Activated naive CD8-positive, alpha-beta T cell treated with anti-CD3 and anti-CD28 coated beads, Interleukin-2, amount 10 ng/mL, durations not matched to agents 7 days and 5 days (primary cell): ENCODE results near the gene MARCHF2. TPM values are rescaled to one million over a fixed set of nuclear protein-coding genes. Genes with fewer than 3 reads are reported as not detected.

ENCODE experiments used
- ATAC-seq: fragments of 150-1000 bp; cut with Tn5 transposase; one replicate; pipeline ENCODE4 v1.10.0; 2021; ENCODE audit warnings: low read depth, moderate library complexity
- POLR2A ChIA-PET: fragments of 350-600 bp; sonication (Branson Sonifier 250); formaldehyde crosslinking; loops from one replicate; lab custom pipeline; 2021; ENCODE audit warnings: antibody characterized with exemption; lab: Charles Lee
- DNase-seq: peaks from one replicate; pipeline ENCODE4 v3.0.0; 2021
- H3K27ac Mint-ChIP-seq: one replicate; pipeline ENCODE4 v1.8.0; 2022; ENCODE audit warnings: mild to moderate bottlenecking, mixed read lengths
- H3K27me3 Mint-ChIP-seq: one replicate; pipeline ENCODE4 v1.8.0; 2022; ENCODE audit warnings: mild to moderate bottlenecking, moderate library complexity, mixed read lengths
- H3K36me3 Mint-ChIP-seq: one replicate; pipeline ENCODE4 v1.8.0; 2021; ENCODE audit warnings: mild to moderate bottlenecking, mixed read lengths
- H3K4me1 Mint-ChIP-seq: one replicate; pipeline ENCODE4 v1.8.0; 2021; ENCODE audit warnings: mixed read lengths
- H3K4me3 Mint-ChIP-seq: one replicate; pipeline ENCODE4 v1.8.0; 2022; ENCODE audit warnings: mild to moderate bottlenecking, moderate library complexity, mixed read lengths
- H3K9me3 Mint-ChIP-seq: one replicate; pipeline ENCODE4 v1.8.0; 2021; ENCODE audit warnings: mixed read lengths
- total RNA-seq, 2 experiments: library from RNA; stranded (reverse); gene quantifications; one replicate each; pipeline ENCODE4 v1.2.3, GENCODE V29; 2021

Gene MARCHF2
- total RNA-seq, 2 experiments from 2014 or later = 23.9 to 25.0 TPM

- Mint-ChIP-seq H3K4me3 (no peak overlapping the region), H3K27me3 (no peaks in the 10 kb centered on the region), H3K9me3 (no peaks in the 10 kb centered on the region), H3K4me1 (peaks cover 41% of the 10 kb centered on the region), H3K27ac (no peak overlapping the region), H3K36me3 (peaks cover 19% of the 10 kb centered on the region)
- ATAC-seq (no peak), DNase-seq (no peak)
- POLR2A ChIA-PET = interaction anchor here (0.6 kb wide), 1 partner anchor 14 kb away, joined by 4 read pairs; no protein-coding TSS in a partner anchor
These were observed 41.9 kb downstream of the MARCHF2 start for GRCh38 chr19:8455018-8455417.

- Mint-ChIP-seq H3K4me1 (peaks cover 40% of the 10 kb centered on the region), H3K9me3 (no peaks in the 10 kb centered on the region), H3K36me3 (peaks cover 19% of the 10 kb centered on the region), H3K4me3 (no peak overlapping the region), H3K27ac (no peak overlapping the region), H3K27me3 (no peaks in the 10 kb centered on the region)
- no peak for DNase-seq
- POLR2A ChIA-PET = interaction anchor here (0.6 to 1.6 kb wide), 2 partner anchors 12 to 111 kb away, joined by 5 to 8 read pairs; partner anchors contain the start of gene HNRNPM
- ATAC-seq = no peak
These were observed 43.0 kb downstream of the MARCHF2 start for GRCh38 chr19:8456064-8456463.

GRCh38 chr19:8457209-8457608 lies 44.1 kb downstream of the MARCHF2 start:
- POLR2A ChIA-PET = no interaction called here
- ATAC-seq (no peak), DNase-seq (no peak)
- peaks cover 29% of the 10 kb centered on the region for H3K4me1 Mint-ChIP-seq
- no peaks in the 10 kb centered on the region for H3K27me3 Mint-ChIP-seq
- H3K4me3 Mint-ChIP-seq = no peak overlapping the region
- H3K27ac Mint-ChIP-seq = no peak overlapping the region
- peaks cover 14% of the 10 kb centered on the region for H3K36me3 Mint-ChIP-seq
- no peaks in the 10 kb centered on the region for H3K9me3 Mint-ChIP-seq

- Mint-ChIP-seq H3K4me3 (no peak overlapping the region), H3K9me3 (no peaks in the 10 kb centered on the region), H3K4me1 (peaks cover 28% of the 10 kb centered on the region), H3K27ac (no peak overlapping the region), H3K27me3 (no peaks in the 10 kb centered on the region), H3K36me3 (peaks cover 16% of the 10 kb centered on the region)
- POLR2A ChIA-PET = no interaction called here
- DNase-seq (no peak), ATAC-seq (no peak)
These were observed 44.7 kb downstream of the MARCHF2 start for GRCh38 chr19:8457827-8458226.

GRCh38 chr19:8458380-8458779 lies 45.3 kb downstream of the MARCHF2 start:
- H3K4me3 Mint-ChIP-seq = no peak overlapping the region
- H3K36me3 Mint-ChIP-seq = peaks cover 17% of the 10 kb centered on the region
- DNase-seq (no peak), ATAC-seq (no peak)
- H3K27ac Mint-ChIP-seq = no peak overlapping the region
- H3K9me3 Mint-ChIP-seq = no peaks in the 10 kb centered on the region
- POLR2A ChIA-PET = no interaction called here
- peaks cover 28% of the 10 kb centered on the region for H3K4me1 Mint-ChIP-seq
- H3K27me3 Mint-ChIP-seq = no peaks in the 10 kb centered on the region

- Mint-ChIP-seq H3K36me3 (peaks cover 17% of the 10 kb centered on the region), H3K27ac (no peak overlapping the region), H3K4me3 (no peak overlapping the region), H3K9me3 (no peaks in the 10 kb centered on the region), H3K4me1 (peaks cover 24% of the 10 kb centered on the region), H3K27me3 (no peaks in the 10 kb centered on the region)
- POLR2A ChIA-PET = no interaction called here
- ATAC-seq (no peak), DNase-seq (no peak)
These were observed 46.0 kb downstream of the MARCHF2 start for GRCh38 chr19:8459095-8459494.

- no peak for DNase-seq
- Mint-ChIP-seq H3K9me3 (no peaks in the 10 kb centered on the region), H3K4me3 (no peak overlapping the region), H3K27me3 (no peaks in the 10 kb centered on the region), H3K36me3 (peaks cover 20% of the 10 kb centered on the region), H3K4me1 (peaks cover 18% of the 10 kb centered on the region), H3K27ac (no peak overlapping the region)
- ATAC-seq = no peak
- POLR2A ChIA-PET = no interaction called here
These were observed 46.6 kb downstream of the MARCHF2 start for GRCh38 chr19:8459520-8460270.

- H3K9me3 Mint-ChIP-seq = no peaks in the 10 kb centered on the region
- no peak overlapping the region for H3K27ac Mint-ChIP-seq
- H3K36me3 Mint-ChIP-seq = peaks cover 22% of the 10 kb centered on the region
- H3K4me1 Mint-ChIP-seq = peaks cover 15% of the 10 kb centered on the region
- H3K27me3 Mint-ChIP-seq = no peaks in the 10 kb centered on the region
- no peak for ATAC-seq
- no peak overlapping the region for H3K4me3 Mint-ChIP-seq
- DNase-seq = no peak
- POLR2A ChIA-PET = no interaction called here
These were observed 47.6 kb downstream of the MARCHF2 start for GRCh38 chr19:8460516-8461298.

GRCh38 chr19:8461376-8461775 lies 48.3 kb downstream of the MARCHF2 start:
- no peaks in the 10 kb centered on the region for H3K27me3 Mint-ChIP-seq
- H3K27ac Mint-ChIP-seq = no peak overlapping the region
- H3K9me3 Mint-ChIP-seq = no peaks in the 10 kb centered on the region
- H3K36me3 Mint-ChIP-seq = peaks cover 23% of the 10 kb centered on the region
- DNase-seq (no peak), ATAC-seq (no peak)
- peaks cover 15% of the 10 kb centered on the region for H3K4me1 Mint-ChIP-seq
- H3K4me3 Mint-ChIP-seq = no peak overlapping the region
- POLR2A ChIA-PET = interaction anchor here (2.2 kb wide), 1 partner anchor 17 kb away, joined by 6 read pairs; no protein-coding TSS in a partner anchor

GRCh38 chr19:8461891-8462290 lies 48.8 kb downstream of the MARCHF2 start:
- DNase-seq (no peak), ATAC-seq (no peak)
- peaks cover 11% of the 10 kb centered on the region for H3K4me1 Mint-ChIP-seq
- no peak overlapping the region for H3K4me3 Mint-ChIP-seq
- no peaks in the 10 kb centered on the region for H3K27me3 Mint-ChIP-seq
- H3K36me3 Mint-ChIP-seq = peaks cover 22% of the 10 kb centered on the region
- no peak overlapping the region for H3K27ac Mint-ChIP-seq
- POLR2A ChIA-PET = interaction anchor here (1.4 to 2.2 kb wide), 2 partner anchors 18 to 52 kb away, joined by 3 to 6 read pairs; partner anchors contain the start of gene ZNF414
- H3K9me3 Mint-ChIP-seq = no peaks in the 10 kb centered on the region

- Mint-ChIP-seq H3K27ac (peak overlapping the region; percentile 54), H3K36me3 (peaks cover 28% of the 10 kb centered on the region), H3K4me3 (no peak overlapping the region), H3K4me1 (peaks cover 14% of the 10 kb centered on the region), H3K27me3 (no peaks in the 10 kb centered on the region), H3K9me3 (no peaks in the 10 kb centered on the region)
- POLR2A ChIA-PET = interaction anchor here (1.4 to 2.2 kb wide), 2 partner anchors 18 to 51 kb away, joined by 3 to 6 read pairs; partner anchors contain the start of gene ZNF414
- ATAC-seq (no peak), DNase-seq (no peak)
These were observed 49.5 kb downstream of the MARCHF2 start for GRCh38 chr19:8462571-8462970.

GRCh38 chr19:8463365-8463764 lies 50.3 kb downstream of the MARCHF2 start:
- no peak overlapping the region for H3K27ac Mint-ChIP-seq
- peaks cover 31% of the 10 kb centered on the region for H3K36me3 Mint-ChIP-seq
- POLR2A ChIA-PET = interaction anchor here (2.2 kb wide), 1 partner anchor 19 kb away, joined by 6 read pairs; no protein-coding TSS in a partner anchor
- H3K9me3 Mint-ChIP-seq = no peaks in the 10 kb centered on the region
- no peak overlapping the region for H3K4me3 Mint-ChIP-seq
- H3K4me1 Mint-ChIP-seq = peaks cover 18% of the 10 kb centered on the region
- DNase-seq (no peak), ATAC-seq (no peak)
- H3K27me3 Mint-ChIP-seq = no peaks in the 10 kb centered on the region

GRCh38 chr19:8466018-8466417 lies 52.9 kb downstream of the MARCHF2 start:
- DNase-seq (no peak), ATAC-seq (no peak)
- Mint-ChIP-seq H3K27ac (no peak overlapping the region), H3K27me3 (no peaks in the 10 kb centered on the region), H3K36me3 (peaks cover 46% of the 10 kb centered on the region), H3K9me3 (no peaks in the 10 kb centered on the region), H3K4me3 (no peak overlapping the region), H3K4me1 (peaks cover 25% of the 10 kb centered on the region)
- POLR2A ChIA-PET = no interaction called here
